ENCODE measurements around the gene ARL5A. TPM values are rescaled to one million over a fixed set of nuclear protein-coding genes. Genes with fewer than 3 reads are reported as not detected.
"Not testable (repeated sequence)": the region's sequence is repeated elsewhere in the genome, so short reads cannot be mapped to it uniquely, and the experiment has no call there.

The ARL5A gene
- total RNA-seq, 1 donor from 2014 or later: 68.6 TPM

DNA sequence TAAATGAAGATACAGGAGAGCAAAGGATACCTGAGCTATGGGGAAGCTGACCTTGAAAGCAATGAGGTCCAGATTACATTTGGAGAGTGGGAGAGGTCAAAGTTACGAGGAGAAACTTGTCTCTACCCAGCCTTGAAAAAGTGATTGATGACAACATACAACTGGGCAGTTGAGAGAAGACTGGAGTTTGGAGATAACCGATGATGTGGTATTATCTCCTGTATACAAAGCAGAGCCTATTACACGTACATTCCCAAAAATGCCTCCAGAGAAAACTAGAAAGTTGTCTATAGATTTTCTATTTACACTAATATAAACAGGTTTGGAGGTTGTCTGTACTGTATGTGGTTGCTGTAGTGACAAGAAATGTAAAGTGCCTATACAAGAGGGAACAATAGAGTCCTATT is 28.3 kb downstream of the ARL5A start:
- Mint-ChIP-seq H3K4me3 (ENCODE audit: low read depth) (no peak overlapping the region), H3K4me1 (ENCODE audit: low read depth) (peaks cover 8% of the 10 kb centered on the region), H3K9me3 (ENCODE audit: low read depth) (no peaks in the 10 kb centered on the region), H3K27me3 (no peaks in the 10 kb centered on the region), H3K27ac (no peak overlapping the region), H3K36me3 (ENCODE audit: insufficient read depth) (peaks cover 16% of the 10 kb centered on the region)
- TF ChIP-seq, protein P1, sequence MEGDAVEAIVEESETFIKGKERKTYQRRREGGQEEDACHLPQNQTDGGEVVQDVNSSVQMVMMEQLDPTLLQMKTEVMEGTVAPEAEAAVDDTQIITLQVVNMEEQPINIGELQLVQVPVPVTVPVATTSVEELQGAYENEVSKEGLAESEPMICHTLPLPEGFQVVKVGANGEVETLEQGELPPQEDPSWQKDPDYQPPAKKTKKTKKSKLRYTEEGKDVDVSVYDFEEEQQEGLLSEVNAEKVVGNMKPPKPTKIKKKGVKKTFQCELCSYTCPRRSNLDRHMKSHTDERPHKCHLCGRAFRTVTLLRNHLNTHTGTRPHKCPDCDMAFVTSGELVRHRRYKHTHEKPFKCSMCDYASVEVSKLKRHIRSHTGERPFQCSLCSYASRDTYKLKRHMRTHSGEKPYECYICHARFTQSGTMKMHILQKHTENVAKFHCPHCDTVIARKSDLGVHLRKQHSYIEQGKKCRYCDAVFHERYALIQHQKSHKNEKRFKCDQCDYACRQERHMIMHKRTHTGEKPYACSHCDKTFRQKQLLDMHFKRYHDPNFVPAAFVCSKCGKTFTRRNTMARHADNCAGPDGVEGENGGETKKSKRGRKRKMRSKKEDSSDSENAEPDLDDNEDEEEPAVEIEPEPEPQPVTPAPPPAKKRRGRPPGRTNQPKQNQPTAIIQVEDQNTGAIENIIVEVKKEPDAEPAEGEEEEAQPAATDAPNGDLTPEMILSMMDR (IDR thresholded peaks at IDR 0.05; ENCODE audit: unreplicated experiment): no peak
- no peak for DNase-seq (ENCODE audit: low spot score, unreplicated experiment)

DNA sequence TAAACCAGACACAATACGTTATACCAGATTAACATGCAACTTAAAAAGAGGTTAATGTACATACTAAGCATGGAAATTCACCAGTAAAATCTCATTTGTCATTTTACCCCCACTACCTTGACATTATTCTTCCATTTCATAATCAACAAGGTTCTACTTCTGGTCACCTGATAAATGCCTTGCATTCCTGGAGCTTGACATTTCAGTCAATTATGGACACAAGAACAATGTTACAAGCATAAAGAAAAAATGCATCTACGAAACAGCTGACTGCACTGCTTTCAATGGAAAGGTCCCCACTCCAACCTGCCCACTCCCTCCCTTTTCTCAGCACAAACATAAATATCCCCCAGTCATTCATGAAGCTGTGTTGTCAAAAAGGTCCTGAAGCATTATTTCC is 31.4 kb downstream of the ARL5A start:
- H3K4me1 Mint-ChIP-seq (ENCODE audit: low read depth): peaks cover 6% of the 10 kb centered on the region
- no peak for DNase-seq (ENCODE audit: low spot score, unreplicated experiment)
- H3K27ac Mint-ChIP-seq: peak overlapping the region; percentile 22
- H3K4me3 Mint-ChIP-seq (ENCODE audit: low read depth): no peak overlapping the region
- H3K36me3 Mint-ChIP-seq (ENCODE audit: insufficient read depth): peaks cover 15% of the 10 kb centered on the region
- TF ChIP-seq, protein P1 (IDR thresholded peaks at IDR 0.05; ENCODE audit: unreplicated experiment): no peak
- no peaks in the 10 kb centered on the region for H3K9me3 Mint-ChIP-seq (ENCODE audit: low read depth)
- no peaks in the 10 kb centered on the region for H3K27me3 Mint-ChIP-seq

DNA sequence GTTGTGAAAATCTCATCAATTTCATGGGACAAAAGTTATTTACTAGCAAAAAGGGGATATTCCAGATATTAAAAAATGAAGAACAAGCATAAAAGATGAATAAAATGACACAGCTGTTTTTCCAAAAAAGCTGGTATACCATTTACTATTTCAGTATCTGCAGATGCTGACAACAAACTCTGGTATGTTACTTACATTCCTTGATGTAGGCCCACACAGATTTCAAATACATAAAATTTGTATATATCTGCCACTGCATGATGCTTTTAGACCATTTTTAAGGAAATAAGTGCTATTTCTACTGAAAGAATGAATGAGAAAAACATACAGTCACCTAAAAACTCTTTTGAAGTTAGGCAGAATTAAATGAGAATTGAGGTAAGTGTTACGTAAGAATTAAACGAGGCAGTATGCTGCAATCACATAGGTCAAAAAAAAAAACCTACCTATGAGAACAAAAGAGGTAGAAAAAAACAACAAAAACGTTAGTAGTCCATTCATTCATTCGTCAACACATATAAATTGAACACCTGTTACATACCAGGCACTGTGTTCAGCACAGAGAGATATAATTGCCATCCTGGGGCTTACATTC is 32.5 kb downstream of the ARL5A start:
- Mint-ChIP-seq H3K36me3 (ENCODE audit: insufficient read depth) (peaks cover 17% of the 10 kb centered on the region), H3K27ac (no peak overlapping the region), H3K9me3 (ENCODE audit: low read depth) (no peaks in the 10 kb centered on the region), H3K4me1 (ENCODE audit: low read depth) (peaks cover 6% of the 10 kb centered on the region), H3K4me3 (ENCODE audit: low read depth) (no peak overlapping the region), H3K27me3 (no peaks in the 10 kb centered on the region)
- TF ChIP-seq, protein P1 (IDR thresholded peaks at IDR 0.05; ENCODE audit: unreplicated experiment): no peak
- no peak for DNase-seq (ENCODE audit: low spot score, unreplicated experiment)

DNA sequence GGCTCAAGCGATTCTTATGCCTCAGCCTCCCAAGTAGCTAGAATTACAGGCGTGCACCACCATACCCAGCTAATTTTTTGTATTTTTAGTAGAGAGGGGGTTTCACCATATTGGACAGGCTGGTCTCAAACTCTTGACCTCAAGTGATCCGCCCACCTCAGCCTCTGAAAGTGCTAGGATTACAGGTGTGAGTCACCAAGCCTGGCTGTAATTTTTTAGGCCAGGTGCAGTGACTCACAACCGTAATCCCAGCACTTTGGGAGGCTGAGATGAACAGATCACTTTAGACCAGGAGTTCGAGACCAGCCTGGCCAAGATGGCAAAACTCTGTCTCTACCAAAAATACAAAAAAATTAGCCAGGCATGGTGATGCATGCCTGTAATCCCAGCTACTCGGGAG is 33.8 kb downstream of the ARL5A start:
- not testable (repeated sequence) for DNase-seq (ENCODE audit: low spot score, unreplicated experiment); H3K4me1 Mint-ChIP-seq (ENCODE audit: low read depth); H3K9me3 Mint-ChIP-seq (ENCODE audit: low read depth); H3K27me3 Mint-ChIP-seq; H3K27ac Mint-ChIP-seq; H3K4me3 Mint-ChIP-seq (ENCODE audit: low read depth)
- peaks cover 18% of the 10 kb centered on the region for H3K36me3 Mint-ChIP-seq (ENCODE audit: insufficient read depth)

DNA sequence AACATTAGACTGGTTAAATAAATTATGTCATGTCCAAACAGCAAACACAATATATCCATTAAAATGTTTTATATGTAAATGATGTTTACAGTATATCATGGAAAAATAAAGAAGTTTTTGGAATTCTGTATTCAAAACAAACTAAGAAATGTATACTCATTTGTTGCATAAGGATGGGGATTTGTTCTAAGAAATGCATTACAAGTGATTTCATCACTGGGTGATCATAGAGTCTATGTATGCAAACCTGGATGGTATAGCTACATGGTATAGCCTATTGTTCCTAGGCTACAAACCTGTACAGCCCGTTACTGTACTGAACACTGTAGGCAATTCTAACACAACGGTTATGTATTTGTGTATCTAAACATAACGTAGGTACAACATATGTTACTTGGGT is 35.1 kb downstream of the ARL5A start:
- Mint-ChIP-seq H3K27ac (no peak overlapping the region), H3K4me1 (ENCODE audit: low read depth) (peaks cover 6% of the 10 kb centered on the region), H3K36me3 (ENCODE audit: insufficient read depth) (peaks cover 16% of the 10 kb centered on the region), H3K4me3 (ENCODE audit: low read depth) (no peak overlapping the region), H3K9me3 (ENCODE audit: low read depth) (no peaks in the 10 kb centered on the region), H3K27me3 (no peaks in the 10 kb centered on the region)
- DNase-seq (ENCODE audit: low spot score, unreplicated experiment): no peak
- TF ChIP-seq, protein P1 (IDR thresholded peaks at IDR 0.05; ENCODE audit: unreplicated experiment): no peak

DNA sequence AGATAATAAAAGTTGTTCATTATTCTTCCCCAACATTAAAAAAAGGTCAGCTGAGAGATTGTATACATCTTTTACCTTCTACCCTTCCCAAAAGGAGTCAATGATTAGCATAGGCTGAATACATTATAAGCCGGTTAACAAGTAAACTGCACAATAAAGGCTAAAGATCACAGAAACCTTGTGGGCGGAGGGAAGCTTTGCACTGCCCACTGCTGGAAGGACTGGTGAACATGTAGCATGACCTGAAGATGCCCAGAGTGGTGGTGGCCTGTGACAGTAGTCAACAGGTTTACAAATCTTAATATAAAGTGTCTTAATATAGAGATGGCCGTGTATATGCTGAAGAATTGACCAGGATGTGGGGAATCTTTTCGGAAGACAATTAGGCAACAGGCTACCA is 35.6 kb downstream of the ARL5A start:
- no peak overlapping the region for H3K4me3 Mint-ChIP-seq (ENCODE audit: low read depth)
- peaks cover 6% of the 10 kb centered on the region for H3K4me1 Mint-ChIP-seq (ENCODE audit: low read depth)
- H3K27me3 Mint-ChIP-seq: no peaks in the 10 kb centered on the region
- H3K9me3 Mint-ChIP-seq (ENCODE audit: low read depth): no peaks in the 10 kb centered on the region
- peaks cover 19% of the 10 kb centered on the region for H3K36me3 Mint-ChIP-seq (ENCODE audit: insufficient read depth)
- TF ChIP-seq, protein P1 (IDR thresholded peaks at IDR 0.05; ENCODE audit: unreplicated experiment): no peak
- H3K27ac Mint-ChIP-seq: no peak overlapping the region
- no peak for DNase-seq (ENCODE audit: low spot score, unreplicated experiment)

Data from progenitor cell of endocrine pancreas (in vitro differentiated cells).